Calu3 (cell line): ENCODE data around the gene SDC4. TPM values are rescaled to one million over a fixed set of nuclear protein-coding genes. Genes with fewer than 3 reads are reported as not detected.

ENCODE experiments used
- BruUV-seq: library from RNA; stranded (reverse); fragments of 400-500 nt; replicated peaks from 2 replicates; lab custom pipeline; 2021; lab: Mats Ljungman, UMichigan
- CTCF ChIA-PET: fragments of 300-600 bp; sonication (Branson Sonifier 250); formaldehyde crosslinking; loops from one replicate; lab custom pipeline; 2022; ENCODE audit warnings: antibody characterized with exemption; lab: Charles Lee
- DNase-seq: peaks from one replicate; pipeline ENCODE4 v3.0.0; 2022
- H3K27ac Mint-ChIP-seq: one replicate; pipeline ENCODE4 v1.8.0; 2022; ENCODE audit warnings: mixed read lengths; ENCODE audit not compliant: unreplicated experiment
- H3K27me3 Mint-ChIP-seq: one replicate; pipeline ENCODE4 v1.8.0; 2022; ENCODE audit warnings: mixed read lengths; ENCODE audit not compliant: unreplicated experiment
- H3K36me3 Mint-ChIP-seq: one replicate; pipeline ENCODE4 v1.8.0; 2022; ENCODE audit warnings: mild to moderate bottlenecking, moderate library complexity, mixed read lengths; ENCODE audit not compliant: insufficient read depth, unreplicated experiment
- H3K4me1 Mint-ChIP-seq: one replicate; pipeline ENCODE4 v1.8.0; 2022; ENCODE audit warnings: mild to moderate bottlenecking, low read depth, mixed read lengths; ENCODE audit not compliant: unreplicated experiment
- H3K4me3 Mint-ChIP-seq: one replicate; pipeline ENCODE4 v1.8.0; 2022; ENCODE audit warnings: mild to moderate bottlenecking, low read depth, moderate library complexity, mixed read lengths; ENCODE audit not compliant: unreplicated experiment
- H3K9me3 Mint-ChIP-seq: one replicate; pipeline ENCODE4 v1.8.0; 2022; ENCODE audit warnings: low read depth, mixed read lengths; ENCODE audit not compliant: unreplicated experiment
- CTCF ChIP-seq: fragments of 200-600 bp; IDR thresholded peaks from one replicate; pipeline ENCODE4 v1.8.0; 2022; ENCODE audit warnings: antibody characterized with exemption; ENCODE audit not compliant: unreplicated experiment
- intact Hi-C: fragments of 100-400 bp; cut with micrococcal nuclease; formaldehyde crosslinking; loops from one replicate; pipeline ENCODE4 v1.10.0; 2022; ENCODE audit not compliant: unreplicated experiment
- total RNA-seq: library from RNA; stranded (reverse); gene quantifications from 2 replicates; pipeline ENCODE4 v1.2.3, GENCODE V29; 2022

Gene SDC4
- total RNA-seq, 1 experiment from 2014 or later, result 238 TPM

GRCh38 chr20:45392733-45393132, 44.5 kb upstream of the SDC4 start:
- DNase-seq, result no peak
- Mint-ChIP-seq H3K27ac (no peak overlapping the region), H3K4me3 (no peak overlapping the region), H3K9me3 (no peaks in the 10 kb centered on the region), H3K4me1 (no peaks in the 10 kb centered on the region), H3K36me3 (no peaks in the 10 kb centered on the region), H3K27me3 (no peaks in the 10 kb centered on the region)
- BruUV-seq, result no TSS peak
- CTCF ChIA-PET, result interaction anchor here (0.6 to 1.3 kb wide), 9 partner anchors 12 to 500 kb away, joined by 3 to 9 read pairs (median 4); no protein-coding TSS in a partner anchor
- no peak for TF ChIP-seq CTCF
- intact Hi-C loops, result no loop called here

GRCh38 chr20:45391559-45391958, 43.3 kb upstream of the SDC4 start:
- Mint-ChIP-seq H3K36me3 (no peaks in the 10 kb centered on the region), H3K9me3 (no peaks in the 10 kb centered on the region), H3K4me1 (no peaks in the 10 kb centered on the region), H3K4me3 (no peak overlapping the region), H3K27ac (no peak overlapping the region), H3K27me3 (no peaks in the 10 kb centered on the region)
- no TSS peak for BruUV-seq
- no peak for TF ChIP-seq CTCF
- no peak for DNase-seq
- CTCF ChIA-PET, result interaction anchor here (1.3 kb wide), 1 partner anchor 18 kb away, joined by 4 read pairs; no protein-coding TSS in a partner anchor
- intact Hi-C loops, result no loop called here

- CTCF ChIA-PET, result interaction anchor here (1.3 kb wide), 1 partner anchor 17 kb away, joined by 4 read pairs; no protein-coding TSS in a partner anchor
- Mint-ChIP-seq H3K36me3 (no peaks in the 10 kb centered on the region), H3K4me1 (no peaks in the 10 kb centered on the region), H3K27ac (no peak overlapping the region), H3K9me3 (no peaks in the 10 kb centered on the region), H3K4me3 (no peak overlapping the region), H3K27me3 (no peaks in the 10 kb centered on the region)
- intact Hi-C loops, result no loop called here
- no peak for TF ChIP-seq CTCF
- no TSS peak for BruUV-seq
- DNase-seq, result no peak
These were observed 42.7 kb upstream of the SDC4 start for GRCh38 chr20:45390931-45391330.

- H3K27ac Mint-ChIP-seq, result no peak overlapping the region
- no peak for TF ChIP-seq CTCF
- no TSS peak for BruUV-seq
- CTCF ChIA-PET, result interaction anchor here (1.1 kb wide), 1 partner anchor 13 kb away, joined by 3 read pairs; no protein-coding TSS in a partner anchor
- no peaks in the 10 kb centered on the region for H3K27me3 Mint-ChIP-seq
- no peak overlapping the region for H3K4me3 Mint-ChIP-seq
- intact Hi-C loops, result no loop called here
- no peaks in the 10 kb centered on the region for H3K4me1 Mint-ChIP-seq
- H3K36me3 Mint-ChIP-seq, result no peaks in the 10 kb centered on the region
- no peaks in the 10 kb centered on the region for H3K9me3 Mint-ChIP-seq
- no peak for DNase-seq
These were observed 39.0 kb upstream of the SDC4 start for GRCh38 chr20:45387274-45387673.
